Calu3 (cell line): Measurements from ENCODE around the gene PPP1R9B. TPM values are rescaled to one million over a fixed set of nuclear protein-coding genes. Genes with fewer than 3 reads are reported as not detected.

ENCODE experiments used
- BruUV-seq: library from RNA; stranded (reverse); fragments of 400-500 nt; replicated peaks from 2 replicates; lab custom pipeline; 2021; lab: Mats Ljungman, UMichigan
- CTCF ChIA-PET: fragments of 300-600 bp; sonication (Branson Sonifier 250); formaldehyde crosslinking; loops from one replicate; lab custom pipeline; 2022; ENCODE audit warnings: antibody characterized with exemption; lab: Charles Lee
- DNase-seq: peaks from one replicate; pipeline ENCODE4 v3.0.0; 2022
- H3K27ac Mint-ChIP-seq: one replicate; pipeline ENCODE4 v1.8.0; 2022; ENCODE audit warnings: mixed read lengths; ENCODE audit not compliant: unreplicated experiment
- H3K27me3 Mint-ChIP-seq: one replicate; pipeline ENCODE4 v1.8.0; 2022; ENCODE audit warnings: mixed read lengths; ENCODE audit not compliant: unreplicated experiment
- H3K36me3 Mint-ChIP-seq: one replicate; pipeline ENCODE4 v1.8.0; 2022; ENCODE audit warnings: mild to moderate bottlenecking, moderate library complexity, mixed read lengths; ENCODE audit not compliant: insufficient read depth, unreplicated experiment
- H3K4me1 Mint-ChIP-seq: one replicate; pipeline ENCODE4 v1.8.0; 2022; ENCODE audit warnings: mild to moderate bottlenecking, low read depth, mixed read lengths; ENCODE audit not compliant: unreplicated experiment
- H3K4me3 Mint-ChIP-seq: one replicate; pipeline ENCODE4 v1.8.0; 2022; ENCODE audit warnings: mild to moderate bottlenecking, low read depth, moderate library complexity, mixed read lengths; ENCODE audit not compliant: unreplicated experiment
- H3K9me3 Mint-ChIP-seq: one replicate; pipeline ENCODE4 v1.8.0; 2022; ENCODE audit warnings: low read depth, mixed read lengths; ENCODE audit not compliant: unreplicated experiment
- intact Hi-C: fragments of 100-400 bp; cut with micrococcal nuclease; formaldehyde crosslinking; loops from one replicate; pipeline ENCODE4 v1.10.0; 2022; ENCODE audit not compliant: unreplicated experiment
- total RNA-seq: library from RNA; stranded (reverse); gene quantifications from 2 replicates; pipeline ENCODE4 v1.2.3, GENCODE V29; 2022
- TF ChIP-seq, protein P1 (sequence below): fragments of 200-600 bp; IDR thresholded peaks from one replicate; pipeline ENCODE4 v1.8.0; 2022; ENCODE audit warnings: antibody characterized with exemption; ENCODE audit not compliant: unreplicated experiment

Gene PPP1R9B
- total RNA-seq, 1 experiment from 2014 or later = 74.3 TPM

DNA sequence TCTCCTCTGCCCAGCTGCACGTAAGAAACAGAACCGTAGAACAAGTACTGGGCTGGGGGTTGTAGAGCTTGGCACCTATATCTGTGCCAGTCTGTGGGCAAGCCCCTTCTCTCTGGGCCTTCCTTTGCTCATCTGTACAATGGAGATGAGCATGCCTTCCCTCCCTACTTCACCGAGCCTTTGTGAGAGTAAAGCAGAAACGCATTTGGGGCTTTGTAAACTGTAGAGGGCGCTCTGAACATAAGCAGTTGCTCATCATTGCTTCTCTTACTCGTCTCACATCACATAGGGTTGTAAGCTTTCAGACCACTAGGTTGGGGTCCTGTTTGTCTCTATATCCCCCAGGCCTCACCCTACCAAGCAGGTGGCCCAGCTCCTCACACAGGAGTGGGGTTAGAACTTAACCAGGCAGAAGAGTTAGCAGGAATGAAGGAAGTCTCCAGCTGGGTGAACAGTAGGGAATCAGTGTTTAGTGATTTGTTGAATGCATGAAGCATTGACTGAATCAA lies 35.6 kb downstream of the PPP1R9B start:
- no peaks in the 10 kb centered on the region for H3K4me1 Mint-ChIP-seq
- peak; percentile 55 for DNase-seq
- H3K27me3 Mint-ChIP-seq = peaks cover 57% of the 10 kb centered on the region
- intact Hi-C loops = loop anchor here (5.0 kb wide), 1 partner anchor 47 kb away; no protein-coding TSS in a partner anchor
- H3K4me3 Mint-ChIP-seq = no peak overlapping the region
- no peak overlapping the region for H3K27ac Mint-ChIP-seq
- TF ChIP-seq, protein P1, sequence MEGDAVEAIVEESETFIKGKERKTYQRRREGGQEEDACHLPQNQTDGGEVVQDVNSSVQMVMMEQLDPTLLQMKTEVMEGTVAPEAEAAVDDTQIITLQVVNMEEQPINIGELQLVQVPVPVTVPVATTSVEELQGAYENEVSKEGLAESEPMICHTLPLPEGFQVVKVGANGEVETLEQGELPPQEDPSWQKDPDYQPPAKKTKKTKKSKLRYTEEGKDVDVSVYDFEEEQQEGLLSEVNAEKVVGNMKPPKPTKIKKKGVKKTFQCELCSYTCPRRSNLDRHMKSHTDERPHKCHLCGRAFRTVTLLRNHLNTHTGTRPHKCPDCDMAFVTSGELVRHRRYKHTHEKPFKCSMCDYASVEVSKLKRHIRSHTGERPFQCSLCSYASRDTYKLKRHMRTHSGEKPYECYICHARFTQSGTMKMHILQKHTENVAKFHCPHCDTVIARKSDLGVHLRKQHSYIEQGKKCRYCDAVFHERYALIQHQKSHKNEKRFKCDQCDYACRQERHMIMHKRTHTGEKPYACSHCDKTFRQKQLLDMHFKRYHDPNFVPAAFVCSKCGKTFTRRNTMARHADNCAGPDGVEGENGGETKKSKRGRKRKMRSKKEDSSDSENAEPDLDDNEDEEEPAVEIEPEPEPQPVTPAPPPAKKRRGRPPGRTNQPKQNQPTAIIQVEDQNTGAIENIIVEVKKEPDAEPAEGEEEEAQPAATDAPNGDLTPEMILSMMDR = peak; percentile 40
- H3K36me3 Mint-ChIP-seq = peaks cover 13% of the 10 kb centered on the region
- BruUV-seq = no TSS peak
- H3K9me3 Mint-ChIP-seq = no peaks in the 10 kb centered on the region
- CTCF ChIA-PET = interaction anchor here (0.6 to 1.7 kb wide), 8 partner anchors 9 to 63 kb away, joined by 3 to 9 read pairs (median 4); partner anchors contain the start of gene PDK2

DNA sequence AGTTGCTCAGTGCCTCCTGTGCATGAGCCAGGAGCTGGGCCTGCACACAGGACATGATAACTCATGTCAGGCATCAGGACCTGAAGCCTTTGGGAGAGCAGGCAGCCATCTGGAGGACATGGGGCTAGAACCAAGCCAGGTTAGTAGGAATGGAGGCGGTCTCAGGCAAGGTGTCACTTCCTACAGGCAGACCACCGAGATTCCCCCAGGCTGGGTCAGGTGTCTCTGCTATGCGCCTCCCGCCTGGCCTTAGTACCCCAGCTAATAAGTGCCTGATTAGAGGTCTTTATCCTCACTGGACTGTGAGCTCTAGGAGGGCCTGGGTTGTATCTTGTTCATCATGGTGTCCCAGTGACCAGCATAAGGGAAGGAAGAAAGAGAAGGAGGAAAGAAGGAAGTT lies 36.1 kb downstream of the PPP1R9B start:
- Mint-ChIP-seq H3K4me1 (no peaks in the 10 kb centered on the region), H3K36me3 (peaks cover 13% of the 10 kb centered on the region), H3K9me3 (no peaks in the 10 kb centered on the region), H3K4me3 (no peak overlapping the region), H3K27ac (no peak overlapping the region), H3K27me3 (peaks cover 52% of the 10 kb centered on the region)
- CTCF ChIA-PET = interaction anchor here (0.6 to 1.7 kb wide), 6 partner anchors 9 to 64 kb away, joined by 3 to 9 read pairs (median 4); partner anchors contain the start of gene PDK2
- no peak for DNase-seq
- no TSS peak for BruUV-seq
- intact Hi-C loops = no loop called here
- TF ChIP-seq, protein P1 = no peak

DNA sequence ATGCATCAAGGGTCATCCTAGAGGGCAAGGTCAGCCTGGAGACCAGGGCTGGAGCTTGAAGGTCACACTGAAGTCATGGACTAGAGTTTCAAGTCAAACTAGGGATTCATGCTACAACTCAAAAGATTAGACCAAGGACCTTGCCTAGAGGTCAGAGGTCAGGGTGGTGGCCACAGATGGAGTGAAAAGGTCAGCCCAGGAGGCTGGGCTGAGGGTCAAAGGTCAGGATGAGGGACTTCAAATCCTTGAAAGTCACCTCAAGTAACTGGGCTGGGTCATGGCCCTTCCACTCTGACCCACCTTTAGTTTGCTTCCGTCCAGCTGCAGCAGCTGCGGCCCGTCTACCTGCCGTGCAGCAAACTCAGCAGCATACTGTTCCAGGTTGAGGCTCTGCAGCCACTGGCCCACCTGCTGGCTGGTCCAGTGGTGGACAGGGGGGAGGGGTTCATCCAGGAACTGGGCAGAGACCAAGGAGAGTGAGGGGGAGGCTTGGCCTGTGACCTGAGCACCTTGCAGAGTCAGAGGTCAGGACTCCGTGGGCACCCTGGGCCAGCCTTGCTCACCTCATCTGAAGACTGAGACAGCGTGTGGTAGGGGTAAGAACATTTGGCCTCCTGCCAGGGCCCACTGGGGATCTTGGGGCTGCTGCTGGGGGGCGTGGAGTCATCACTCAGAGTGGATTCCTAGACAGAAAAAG lies 36.7 kb downstream of the PPP1R9B start:
- H3K36me3 Mint-ChIP-seq = peaks cover 16% of the 10 kb centered on the region
- BruUV-seq = no TSS peak
- intact Hi-C loops = no loop called here
- DNase-seq = no peak
- CTCF ChIA-PET = interaction anchor here (1.1 to 1.7 kb wide), 3 partner anchors 11 to 22 kb away, joined by 3 to 9 read pairs (median 5); partner anchors contain the start of gene PDK2
- no peak overlapping the region for H3K4me3 Mint-ChIP-seq
- H3K9me3 Mint-ChIP-seq = no peaks in the 10 kb centered on the region
- TF ChIP-seq, protein P1 = no peak
- no peaks in the 10 kb centered on the region for H3K4me1 Mint-ChIP-seq
- H3K27ac Mint-ChIP-seq = no peak overlapping the region
- peaks cover 45% of the 10 kb centered on the region for H3K27me3 Mint-ChIP-seq

DNA sequence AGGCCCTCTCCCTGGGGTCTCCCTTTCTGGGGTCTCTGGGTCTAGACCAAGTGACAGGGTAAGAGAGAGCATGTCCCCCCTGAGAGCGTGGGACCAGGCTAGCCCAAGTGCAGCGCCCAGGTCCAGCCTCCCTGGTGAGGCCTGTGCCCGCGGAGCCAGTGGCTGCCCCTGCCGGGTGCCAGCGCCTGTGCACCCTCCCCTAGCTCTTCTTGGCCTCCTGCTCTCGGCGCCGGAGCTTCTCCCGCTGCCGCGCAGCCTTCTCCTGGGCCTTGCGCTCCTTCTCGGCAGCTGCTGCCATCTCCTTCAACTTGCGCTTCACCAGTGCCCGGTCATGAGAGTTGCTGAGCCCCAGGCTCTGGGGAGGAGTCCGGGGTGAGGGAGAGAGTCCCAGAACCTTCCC lies 37.8 kb downstream of the PPP1R9B start:
- H3K9me3 Mint-ChIP-seq = no peaks in the 10 kb centered on the region
- no peak for DNase-seq
- CTCF ChIA-PET = interaction anchor here (1.1 kb wide), 2 partner anchors 10 to 24 kb away, joined by 3 read pairs; no protein-coding TSS in a partner anchor
- intact Hi-C loops = no loop called here
- no peaks in the 10 kb centered on the region for H3K4me1 Mint-ChIP-seq
- BruUV-seq = no TSS peak
- H3K36me3 Mint-ChIP-seq = peaks cover 18% of the 10 kb centered on the region
- H3K4me3 Mint-ChIP-seq = no peak overlapping the region
- H3K27ac Mint-ChIP-seq = no peak overlapping the region
- TF ChIP-seq, protein P1 = no peak
- peaks cover 35% of the 10 kb centered on the region for H3K27me3 Mint-ChIP-seq
